Muscle layer of duodenum (tissue), 2 donors: ENCODE results near the gene PRR36.
"Not testable (repeated sequence)": the region's sequence is repeated elsewhere in the genome, so short reads cannot be mapped to it uniquely, and the experiment has no call there.

Experiments
- H3K27ac ChIP-seq: one replicate; pipeline ENCODE4 v1.7.0; 2013; ENCODE audit warnings: mild to moderate bottlenecking, low read length
- H3K27me3 ChIP-seq: one replicate; pipeline ENCODE4 v1.7.0; 2013; ENCODE audit warnings: low read depth, mild to moderate bottlenecking, control low read depth, low read length
- H3K36me3 ChIP-seq, 2 donors: one replicate each; pipeline ENCODE4 v1.7.0; 2013; ENCODE audit warnings: low read length in 2 of 2, control low read depth in 1 of 2, mild to moderate bottlenecking in 1 of 2; ENCODE audit not compliant: insufficient read depth in 2 of 2, control insufficient read depth in 1 of 2
- H3K4me1 ChIP-seq, 2 donors: one replicate each; pipeline ENCODE4 v1.7.0; 2013; ENCODE audit warnings: low read length in 2 of 2, mild to moderate bottlenecking in 2 of 2, control low read depth in 1 of 2, moderate library complexity in 1 of 2; ENCODE audit not compliant: insufficient read depth in 2 of 2, control insufficient read depth in 1 of 2
- H3K4me3 ChIP-seq, 2 donors: one replicate each; pipeline ENCODE4 v1.7.0; 2013; ENCODE audit warnings: low read length in 2 of 2, low read depth in 1 of 2, mild to moderate bottlenecking in 1 of 2
- H3K9me3 ChIP-seq, 2 donors: one replicate each; pipeline ENCODE4 v1.7.0; 2013; ENCODE audit warnings: low read length in 2 of 2, control low read depth in 1 of 2, mild to moderate bottlenecking in 1 of 2; ENCODE audit not compliant: control insufficient read depth in 1 of 2
- donor health status: healthy.

The PRR36 gene

GRCh38 chr19:7918062-7918614 is 43.9 kb upstream of the PRR36 start:
- H3K27me3 ChIP-seq, result peaks cover 29% of the 10 kb centered on the region
- H3K4me3 ChIP-seq, result peak overlapping the region in 1 of 2 donors; percentile 46
- H3K9me3 ChIP-seq, H3K27ac ChIP-seq: not testable (repeated sequence)
- peaks cover 7 to 14% of the 10 kb centered on the region in 2 donors for H3K36me3 ChIP-seq
- H3K4me1 ChIP-seq, result peaks cover 5 to 63% of the 10 kb centered on the region in 2 donors

- H3K27ac ChIP-seq, result no peak overlapping the region
These were observed 43.3 kb upstream of the PRR36 start for GRCh38 chr19:7917267-7918061.

GRCh38 chr19:7916955-7917266 is 42.7 kb upstream of the PRR36 start:
- Histone ChIP-seq H3K4me1 (peaks cover 5 to 50% of the 10 kb centered on the region in 2 donors), H3K27ac (no peak overlapping the region), H3K27me3 (peaks cover 29% of the 10 kb centered on the region), H3K9me3 (no peaks in the 10 kb centered on the region), H3K4me3 (peak overlapping the region in 1 of 2 donors; percentile 46), H3K36me3 (peaks cover 3 to 13% of the 10 kb centered on the region in 2 donors)

More at GRCh38 chr19:7917267-7918061, 43.3 kb upstream of the PRR36 start:
- Histone ChIP-seq H3K36me3 (peaks cover 2 to 14% of the 10 kb centered on the region in 2 donors), H3K9me3 (no peaks in the 10 kb centered on the region), H3K4me1 (peaks cover 5 to 56% of the 10 kb centered on the region in 2 donors), H3K27me3 (peaks cover 29% of the 10 kb centered on the region), H3K4me3 (peak overlapping the region in 1 of 2 donors; percentile 46)

GRCh38 chr19:7916103-7916954 is 42.1 kb upstream of the PRR36 start:
- Histone ChIP-seq H3K27ac (no peak overlapping the region), H3K27me3 (peaks cover 29% of the 10 kb centered on the region), H3K36me3 (peaks cover 3 to 17% of the 10 kb centered on the region in 2 donors), H3K4me3 (peak overlapping the region in 1 of 2 donors; percentile 51), H3K4me1 (peaks cover 0 to 44% of the 10 kb centered on the region in 2 donors), H3K9me3 (no peaks in the 10 kb centered on the region)

GRCh38 chr19:7915250-7916102 is 41.3 kb upstream of the PRR36 start:
- H3K36me3 ChIP-seq, result peaks cover 3 to 25% of the 10 kb centered on the region in 2 donors
- H3K4me1 ChIP-seq, result peaks cover 0 to 42% of the 10 kb centered on the region in 2 donors
- H3K27ac ChIP-seq, result no peak overlapping the region
- no peaks in the 10 kb centered on the region for H3K9me3 ChIP-seq
- H3K27me3 ChIP-seq, result peaks cover 29% of the 10 kb centered on the region
- peak overlapping the region in 1 of 2 donors; percentile 51 for H3K4me3 ChIP-seq

GRCh38 chr19:7914598-7915045 is 40.4 kb upstream of the PRR36 start, which contains the start of gene TGFBR3L:
Gene TGFBR3L, plus strand, starts transcription at chr19:7914830.
- H3K36me3 ChIP-seq, result peaks cover 3 to 34% of the 10 kb centered on the region in 2 donors
- no peak within 1 kb of the TSS for H3K27ac ChIP-seq
- peaks cover 0 to 37% of the 10 kb centered on the region in 2 donors for H3K4me1 ChIP-seq

GRCh38 chr19:7914099-7914498 is 39.9 kb upstream of the PRR36 start:
- no peak overlapping the region for H3K4me3 ChIP-seq
- H3K9me3 ChIP-seq, result no peaks in the 10 kb centered on the region
- H3K36me3 ChIP-seq, result peaks cover 3 to 39% of the 10 kb centered on the region in 2 donors
- H3K27ac ChIP-seq, result no peak overlapping the region
- peaks cover 0 to 32% of the 10 kb centered on the region in 2 donors for H3K4me1 ChIP-seq
- H3K27me3 ChIP-seq, result peaks cover 29% of the 10 kb centered on the region

More at GRCh38 chr19:7914598-7915045, 40.4 kb upstream of the PRR36 start, which contains the start of gene TGFBR3L:
- Histone ChIP-seq H3K9me3 (no peaks in the 10 kb centered on the region), H3K27me3 (peaks cover 29% of the 10 kb centered on the region), H3K4me3 (no peak within 1 kb of the TSS)

- H3K9me3 ChIP-seq, result no peaks in the 10 kb centered on the region
- H3K4me1 ChIP-seq, result peaks cover 0 to 28% of the 10 kb centered on the region in 2 donors
- H3K36me3 ChIP-seq, result peaks cover 3 to 42% of the 10 kb centered on the region in 2 donors
- no peak overlapping the region for H3K27ac ChIP-seq
- no peak overlapping the region for H3K4me3 ChIP-seq
- H3K27me3 ChIP-seq, result peaks cover 27% of the 10 kb centered on the region
These were observed 39.5 kb upstream of the PRR36 start for GRCh38 chr19:7913652-7914051.

GRCh38 chr19:7912697-7913564 is 38.7 kb upstream of the PRR36 start:
- peaks cover 0 to 24% of the 10 kb centered on the region in 2 donors for H3K4me1 ChIP-seq
- no peaks in the 10 kb centered on the region for H3K9me3 ChIP-seq
- peaks cover 3 to 42% of the 10 kb centered on the region in 2 donors for H3K36me3 ChIP-seq
- no peak overlapping the region for H3K27ac ChIP-seq
- H3K4me3 ChIP-seq, result no peak overlapping the region
- H3K27me3 ChIP-seq, result peaks cover 19% of the 10 kb centered on the region
